ENCODE results near the gene DAP. TPM values are rescaled to one million over a fixed set of nuclear protein-coding genes. Genes with fewer than 3 reads are reported as not detected.

Gene DAP
- total and polyA plus RNA-seq, 2 of the 13 experiments (the other 11 are each of a cell fraction or from before 2014, with no cell fraction given), result 22.0 to 57.5 TPM

DNA sequence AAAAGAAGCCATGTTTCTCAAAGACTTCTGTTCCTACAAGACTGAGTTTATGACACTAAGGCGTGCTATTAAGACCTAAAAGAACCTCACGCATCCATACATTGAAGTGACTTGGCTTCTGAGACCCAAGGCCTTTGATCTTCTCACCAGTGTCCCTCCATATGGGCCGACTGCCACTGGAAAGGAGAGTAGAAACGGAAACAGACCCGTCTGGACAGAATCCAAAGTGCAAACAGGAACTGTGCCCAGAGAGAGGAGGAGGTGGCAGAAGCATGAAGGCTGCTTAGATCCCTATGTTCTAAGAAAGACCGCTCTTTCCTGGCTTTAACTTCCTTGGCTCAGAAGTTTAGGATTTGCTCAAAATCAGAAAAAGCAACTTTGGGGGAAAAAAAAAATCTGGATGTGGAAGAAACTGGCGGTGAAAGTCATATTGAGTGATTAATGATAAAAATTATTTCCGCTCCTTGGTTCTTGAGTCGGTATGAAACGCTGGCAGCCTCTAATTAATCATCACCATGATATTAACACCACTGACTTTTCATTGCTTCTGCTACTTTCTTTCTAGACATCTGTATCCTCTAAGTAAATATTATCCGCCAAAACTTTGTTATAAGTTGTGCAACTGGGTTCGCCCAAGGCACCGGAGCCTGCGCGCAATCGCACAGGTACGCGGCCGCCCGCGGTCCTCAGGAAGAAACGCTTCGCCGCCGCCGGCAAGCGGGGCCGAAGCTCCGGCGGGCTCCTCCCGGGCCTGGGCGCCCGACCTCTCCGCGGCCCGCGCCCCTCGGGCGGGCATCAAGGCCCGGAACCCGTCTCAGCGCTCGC is 726 bp downstream of the DAP start (continued):
- TF ChIP-seq ZNF839 (CRISPR knock-in tag; IDR thresholded peaks at IDR 0.05; ENCODE audit: borderline replicate concordance), result no peak
- TF ChIP-seq ZNF12 (CRISPR knock-in tag; IDR thresholded peaks at IDR 0.05), result no peak; the same call in 1 of the 2 replicates
- TF ChIP-seq PHF8 (CRISPR knock-in tag; IDR thresholded peaks at IDR 0.05), result peak; percentile 10; the same call in 1 of the 2 replicates
- TF ChIP-seq RBM22 (optimal IDR thresholded peaks at IDR 0.05; ENCODE audit: low read length), result no peak
- no peak for TF ChIP-seq ZNF350 (CRISPR knock-in tag; IDR thresholded peaks at IDR 0.05; ENCODE audit: borderline replicate concordance, low read depth)
- TF ChIP-seq, protein P1, sequence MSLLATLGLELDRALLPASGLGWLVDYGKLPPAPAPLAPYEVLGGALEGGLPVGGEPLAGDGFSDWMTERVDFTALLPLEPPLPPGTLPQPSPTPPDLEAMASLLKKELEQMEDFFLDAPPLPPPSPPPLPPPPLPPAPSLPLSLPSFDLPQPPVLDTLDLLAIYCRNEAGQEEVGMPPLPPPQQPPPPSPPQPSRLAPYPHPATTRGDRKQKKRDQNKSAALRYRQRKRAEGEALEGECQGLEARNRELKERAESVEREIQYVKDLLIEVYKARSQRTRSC (CRISPR knock-in tag; IDR thresholded peaks at IDR 0.05; ENCODE audit: low read depth), result no peak
- TF ChIP-seq, protein P2, sequence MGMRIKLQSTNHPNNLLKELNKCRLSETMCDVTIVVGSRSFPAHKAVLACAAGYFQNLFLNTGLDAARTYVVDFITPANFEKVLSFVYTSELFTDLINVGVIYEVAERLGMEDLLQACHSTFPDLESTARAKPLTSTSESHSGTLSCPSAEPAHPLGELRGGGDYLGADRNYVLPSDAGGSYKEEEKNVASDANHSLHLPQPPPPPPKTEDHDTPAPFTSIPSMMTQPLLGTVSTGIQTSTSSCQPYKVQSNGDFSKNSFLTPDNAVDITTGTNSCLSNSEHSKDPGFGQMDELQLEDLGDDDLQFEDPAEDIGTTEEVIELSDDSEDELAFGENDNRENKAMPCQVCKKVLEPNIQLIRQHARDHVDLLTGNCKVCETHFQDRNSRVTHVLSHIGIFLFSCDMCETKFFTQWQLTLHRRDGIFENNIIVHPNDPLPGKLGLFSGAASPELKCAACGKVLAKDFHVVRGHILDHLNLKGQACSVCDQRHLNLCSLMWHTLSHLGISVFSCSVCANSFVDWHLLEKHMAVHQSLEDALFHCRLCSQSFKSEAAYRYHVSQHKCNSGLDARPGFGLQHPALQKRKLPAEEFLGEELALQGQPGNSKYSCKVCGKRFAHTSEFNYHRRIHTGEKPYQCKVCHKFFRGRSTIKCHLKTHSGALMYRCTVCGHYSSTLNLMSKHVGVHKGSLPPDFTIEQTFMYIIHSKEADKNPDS (CRISPR knock-in tag; IDR thresholded peaks at IDR 0.05), result no peak
- TF ChIP-seq ZNF343 (CRISPR knock-in tag; IDR thresholded peaks at IDR 0.05), result no peak
- TF ChIP-seq CAMTA2 (CRISPR knock-in tag; IDR thresholded peaks at IDR 0.05; ENCODE audit: borderline replicate concordance), result no peak
- TF ChIP-seq, protein P3, sequence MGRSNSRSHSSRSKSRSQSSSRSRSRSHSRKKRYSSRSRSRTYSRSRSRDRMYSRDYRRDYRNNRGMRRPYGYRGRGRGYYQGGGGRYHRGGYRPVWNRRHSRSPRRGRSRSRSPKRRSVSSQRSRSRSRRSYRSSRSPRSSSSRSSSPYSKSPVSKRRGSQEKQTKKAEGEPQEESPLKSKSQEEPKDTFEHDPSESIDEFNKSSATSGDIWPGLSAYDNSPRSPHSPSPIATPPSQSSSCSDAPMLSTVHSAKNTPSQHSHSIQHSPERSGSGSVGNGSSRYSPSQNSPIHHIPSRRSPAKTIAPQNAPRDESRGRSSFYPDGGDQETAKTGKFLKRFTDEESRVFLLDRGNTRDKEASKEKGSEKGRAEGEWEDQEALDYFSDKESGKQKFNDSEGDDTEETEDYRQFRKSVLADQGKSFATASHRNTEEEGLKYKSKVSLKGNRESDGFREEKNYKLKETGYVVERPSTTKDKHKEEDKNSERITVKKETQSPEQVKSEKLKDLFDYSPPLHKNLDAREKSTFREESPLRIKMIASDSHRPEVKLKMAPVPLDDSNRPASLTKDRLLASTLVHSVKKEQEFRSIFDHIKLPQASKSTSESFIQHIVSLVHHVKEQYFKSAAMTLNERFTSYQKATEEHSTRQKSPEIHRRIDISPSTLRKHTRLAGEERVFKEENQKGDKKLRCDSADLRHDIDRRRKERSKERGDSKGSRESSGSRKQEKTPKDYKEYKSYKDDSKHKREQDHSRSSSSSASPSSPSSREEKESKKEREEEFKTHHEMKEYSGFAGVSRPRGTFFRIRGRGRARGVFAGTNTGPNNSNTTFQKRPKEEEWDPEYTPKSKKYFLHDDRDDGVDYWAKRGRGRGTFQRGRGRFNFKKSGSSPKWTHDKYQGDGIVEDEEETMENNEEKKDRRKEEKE (IDR thresholded peaks at IDR 0.05), result no peak
- no peak for TF ChIP-seq ZNF530 (CRISPR knock-in tag; IDR thresholded peaks at IDR 0.05; ENCODE audit: low read depth)
- no peak for TF ChIP-seq NFE2L1 (CRISPR knock-in tag; IDR thresholded peaks at IDR 0.05; ENCODE audit: borderline replicate concordance)
- TF ChIP-seq ADNP (CRISPR knock-in tag; IDR thresholded peaks at IDR 0.05), result no peak
- TF ChIP-seq FOXA3 (CRISPR knock-in tag; IDR thresholded peaks at IDR 0.05), result no peak
- TF ChIP-seq ZNF256 (CRISPR knock-in tag; conservative IDR thresholded peaks at IDR 0.05), result no peak
- no peak for TF ChIP-seq DNMT3B (CRISPR knock-in tag; conservative IDR thresholded peaks at IDR 0.05)
- TF ChIP-seq ATF7 (IDR thresholded peaks at IDR 0.05), result no peak
- no peak for TF ChIP-seq ATF7 (CRISPR knock-in tag; IDR thresholded peaks at IDR 0.05)
- TF ChIP-seq, protein P4, sequence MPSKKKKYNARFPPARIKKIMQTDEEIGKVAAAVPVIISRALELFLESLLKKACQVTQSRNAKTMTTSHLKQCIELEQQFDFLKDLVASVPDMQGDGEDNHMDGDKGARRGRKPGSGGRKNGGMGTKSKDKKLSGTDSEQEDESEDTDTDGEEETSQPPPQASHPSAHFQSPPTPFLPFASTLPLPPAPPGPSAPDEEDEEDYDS (CRISPR knock-in tag; IDR thresholded peaks at IDR 0.05), result peak; percentile 41; the same call in 1 of the 2 replicates
- TF ChIP-seq, protein P5, sequence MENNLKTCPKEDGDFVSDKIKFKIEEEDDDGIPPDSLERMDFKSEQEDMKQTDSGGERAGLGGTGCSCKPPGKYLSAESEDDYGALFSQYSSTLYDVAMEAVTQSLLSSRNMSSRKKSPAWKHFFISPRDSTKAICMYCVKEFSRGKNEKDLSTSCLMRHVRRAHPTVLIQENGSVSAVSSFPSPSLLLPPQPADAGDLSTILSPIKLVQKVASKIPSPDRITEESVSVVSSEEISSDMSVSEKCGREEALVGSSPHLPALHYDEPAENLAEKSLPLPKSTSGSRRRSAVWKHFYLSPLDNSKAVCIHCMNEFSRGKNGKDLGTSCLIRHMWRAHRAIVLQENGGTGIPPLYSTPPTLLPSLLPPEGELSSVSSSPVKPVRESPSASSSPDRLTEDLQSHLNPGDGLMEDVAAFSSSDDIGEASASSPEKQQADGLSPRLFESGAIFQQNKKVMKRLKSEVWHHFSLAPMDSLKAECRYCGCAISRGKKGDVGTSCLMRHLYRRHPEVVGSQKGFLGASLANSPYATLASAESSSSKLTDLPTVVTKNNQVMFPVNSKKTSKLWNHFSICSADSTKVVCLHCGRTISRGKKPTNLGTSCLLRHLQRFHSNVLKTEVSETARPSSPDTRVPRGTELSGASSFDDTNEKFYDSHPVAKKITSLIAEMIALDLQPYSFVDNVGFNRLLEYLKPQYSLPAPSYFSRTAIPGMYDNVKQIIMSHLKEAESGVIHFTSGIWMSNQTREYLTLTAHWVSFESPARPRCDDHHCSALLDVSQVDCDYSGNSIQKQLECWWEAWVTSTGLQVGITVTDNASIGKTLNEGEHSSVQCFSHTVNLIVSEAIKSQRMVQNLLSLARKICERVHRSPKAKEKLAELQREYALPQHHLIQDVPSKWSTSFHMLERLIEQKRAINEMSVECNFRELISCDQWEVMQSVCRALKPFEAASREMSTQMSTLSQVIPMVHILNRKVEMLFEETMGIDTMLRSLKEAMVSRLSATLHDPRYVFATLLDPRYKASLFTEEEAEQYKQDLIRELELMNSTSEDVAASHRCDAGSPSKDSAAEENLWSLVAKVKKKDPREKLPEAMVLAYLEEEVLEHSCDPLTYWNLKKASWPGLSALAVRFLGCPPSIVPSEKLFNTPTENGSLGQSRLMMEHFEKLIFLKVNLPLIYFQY (CRISPR knock-in tag; IDR thresholded peaks at IDR 0.05; ENCODE audit: borderline replicate concordance), result peak; percentile 46; the same call in 1 of the 2 replicates

Data from HepG2 (cell line).